ENCODE data around the gene KIF5A. TPM values are rescaled to one million over a fixed set of nuclear protein-coding genes. Genes with fewer than 3 reads are reported as not detected.

The KIF5A gene
- total and polyA plus RNA-seq, 2 of the 4 experiments (the other 2 are of a cell fraction): 0.15 to 0.18 TPM

- no peak overlapping the region for H4K5ac ChIP-seq (ENCODE audit: low read depth, low read length)
- WGBS, 2 experiments (ENCODE audit: extremely low coverage in 2 of 2, insufficient read length in 1 of 2): no CpG with 5 or more reads among the region's 11 CpGs
- in situ Hi-C loops (cut with MboI; ENCODE audit: low sequenced_read_pairs) (no loop called here), dilution Hi-C loops (cut with HindIII; ENCODE audit: low sequenced_read_pairs, unreplicated experiment) (no loop called here), intact Hi-C loops (cut with micrococcal nuclease) (no loop called here)
- peaks cover 4% of the 10 kb centered on the region; the same call in 1 of the 2 replicates for H4K20me1 ChIP-seq (ENCODE audit: insufficient read depth, low read length)
- peaks cover 32% of the 10 kb centered on the region for H3K27me3 ChIP-seq (ENCODE audit: control insufficient read depth, insufficient read depth, low read length)
- no peak overlapping the region for H3K14ac ChIP-seq (replicated peaks; ENCODE audit: low read depth, low read length)
- no peak overlapping the region for H3K4me2 ChIP-seq (ENCODE audit: low read depth, low read length)
- H2BK15ac ChIP-seq (ENCODE audit: low read depth, low read length): no peak overlapping the region
- DNase-seq (no peak), ATAC-seq (ENCODE audit: low read depth) (no peak)
- no peak overlapping the region for H3K4me3 ChIP-seq (ENCODE audit: insufficient read depth, low read depth, low read length)
- H4K8ac ChIP-seq (ENCODE audit: low read depth in 2 of 2, low read length in 2 of 2): no peak overlapping the region
- no peak overlapping the region for H4K91ac ChIP-seq (ENCODE audit: insufficient read depth, low read depth, low read length)
- no peak overlapping the region for H2AFZ ChIP-seq (replicated peaks; ENCODE audit: low read length, poor library complexity)
- no peaks in the 10 kb centered on the region for H3K9me3 ChIP-seq (ENCODE audit: control insufficient read depth, insufficient read depth, low read length)
- POLR2A ChIA-PET (ENCODE audit: unreplicated experiment): no interaction called here
- H3K36me3 ChIP-seq (ENCODE audit: control insufficient read depth, insufficient read depth, low read length): peaks cover 36% of the 10 kb centered on the region
- H3K18ac ChIP-seq (ENCODE audit: low read depth, low read length): no peak overlapping the region
- no peaks in the 10 kb centered on the region for H3K4me1 ChIP-seq (ENCODE audit: control insufficient read depth, insufficient read depth, low read length)
- CTCF ChIA-PET: no interaction called here
- 0 out of 4 replicates have a peak, but pooled peaks cover 0 to 1% of the 10 kb centered on the region in 2 experiments for H3K79me1 ChIP-seq (ENCODE audit: low read depth in 1 of 2, low read length in 2 of 2)
- H3K27ac ChIP-seq (ENCODE audit: insufficient read depth, low read length): no peak overlapping the region
- no peaks in the 10 kb centered on the region; the same call in 1 of the 2 replicates for H3K9me1 ChIP-seq (ENCODE audit: insufficient read depth, low read length)
- BruUV-seq (replicated peaks): no TSS peak
- no peak overlapping the region for H2BK5ac ChIP-seq (ENCODE audit: low read depth, low read length, poor library complexity, severe bottlenecking)
- no peak overlapping the region for H2BK120ac ChIP-seq (ENCODE audit: low read depth, low read length)
- no peak for TF ChIP-seq RCOR1 (IDR thresholded peaks at IDR 0.05; ENCODE audit: insufficient replicate concordance, low read length)
- no peak for TF ChIP-seq RAD21 (IDR thresholded peaks at IDR 0.05; ENCODE audit: low read length)
- no peak for TF ChIP-seq MAZ (IDR thresholded peaks at IDR 0.05; ENCODE audit: borderline replicate concordance, low read depth, low read length)
- no peak for TF ChIP-seq CTCF (conservative IDR thresholded peaks at IDR 0.05; ENCODE audit: low read depth, low read length)
- TF ChIP-seq SMC3 (IDR thresholded peaks at IDR 0.05; ENCODE audit: low read depth, low read length): no peak
- no peak for TF ChIP-seq FOS (IDR thresholded peaks at IDR 0.05; ENCODE audit: low read depth, low read length)
- no peak for TF ChIP-seq RFX5 (IDR thresholded peaks at IDR 0.05; ENCODE audit: low read depth, low read length)
- TF ChIP-seq BHLHE40 (IDR thresholded peaks at IDR 0.05; ENCODE audit: low read depth, low read length): no peak
- no peak for TF ChIP-seq NFE2L2 (IDR thresholded peaks at IDR 0.05; ENCODE audit: low read depth, low read length)
- no peak for TF ChIP-seq POLR2A (IDR thresholded peaks at IDR 0.05; ENCODE audit: low read depth, low read length)
- no peak for TF ChIP-seq MXI1 (IDR thresholded peaks at IDR 0.05; ENCODE audit: borderline replicate concordance, low read depth, low read length)
- no peak for TF ChIP-seq ELK1 (IDR thresholded peaks at IDR 0.05; ENCODE audit: borderline replicate concordance, low read depth, low read length)
- TF ChIP-seq CHD1 (IDR thresholded peaks at IDR 0.05; ENCODE audit: low read depth, low read length): no peak
- TF ChIP-seq MAFK (IDR thresholded peaks at IDR 0.05; ENCODE audit: low read depth, low read length): no peak
- no peak for TF ChIP-seq CEBPB (IDR thresholded peaks at IDR 0.05; ENCODE audit: low read depth, low read length)
- no peak for TF ChIP-seq USF2 (IDR thresholded peaks at IDR 0.05; ENCODE audit: low read depth, low read length)
- no peak overlapping the region for H2AK9ac ChIP-seq (replicated peaks; ENCODE audit: low read depth, low read length, poor library complexity)
- H3K9ac ChIP-seq (ENCODE audit: low read depth, low read length): no peak overlapping the region
- no peak overlapping the region for H3K23ac ChIP-seq (ENCODE audit: low read depth, low read length)
- H2BK20ac ChIP-seq (ENCODE audit: low read depth, low read length): no peak overlapping the region
- H2AK5ac ChIP-seq (ENCODE audit: low read depth, low read length): no peak overlapping the region
- H3K4ac ChIP-seq (ENCODE audit: low read depth, low read length): no peak overlapping the region
- H3K56ac ChIP-seq (ENCODE audit: extremely low read depth, insufficient read depth, low read length): no peak overlapping the region
Measured at GRCh38 chr12:57617942-57618341, 68.1 kb downstream of the KIF5A start.
